Measurements from ENCODE around the gene GFI1.
"Not testable (repeated sequence)": the region's sequence is repeated elsewhere in the genome, so short reads cannot be mapped to it uniquely, and the experiment has no call there.

DNA sequence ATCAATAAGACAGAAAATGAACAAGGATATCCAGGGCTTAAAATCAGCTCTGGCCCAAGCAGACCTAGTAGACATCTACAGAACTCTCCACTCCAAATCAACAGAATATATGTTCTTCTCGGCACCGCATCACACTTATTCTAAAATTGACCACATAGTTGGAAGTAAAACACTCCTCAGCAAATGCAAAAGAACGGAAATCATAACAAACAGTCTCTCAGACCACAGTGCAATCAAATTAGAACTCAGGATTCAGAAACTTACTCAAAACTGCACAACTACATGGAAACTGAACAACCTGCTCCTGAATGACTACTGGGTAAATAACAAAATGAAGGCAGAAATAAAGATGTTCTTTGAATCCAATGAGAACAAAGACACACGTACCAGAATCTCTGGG is 45.6 kb upstream of the GFI1 start:
- TF ChIP-seq POLR2A (IDR thresholded peaks at IDR 0.05), result not testable (repeated sequence)
- TF ChIP-seq, protein P1, sequence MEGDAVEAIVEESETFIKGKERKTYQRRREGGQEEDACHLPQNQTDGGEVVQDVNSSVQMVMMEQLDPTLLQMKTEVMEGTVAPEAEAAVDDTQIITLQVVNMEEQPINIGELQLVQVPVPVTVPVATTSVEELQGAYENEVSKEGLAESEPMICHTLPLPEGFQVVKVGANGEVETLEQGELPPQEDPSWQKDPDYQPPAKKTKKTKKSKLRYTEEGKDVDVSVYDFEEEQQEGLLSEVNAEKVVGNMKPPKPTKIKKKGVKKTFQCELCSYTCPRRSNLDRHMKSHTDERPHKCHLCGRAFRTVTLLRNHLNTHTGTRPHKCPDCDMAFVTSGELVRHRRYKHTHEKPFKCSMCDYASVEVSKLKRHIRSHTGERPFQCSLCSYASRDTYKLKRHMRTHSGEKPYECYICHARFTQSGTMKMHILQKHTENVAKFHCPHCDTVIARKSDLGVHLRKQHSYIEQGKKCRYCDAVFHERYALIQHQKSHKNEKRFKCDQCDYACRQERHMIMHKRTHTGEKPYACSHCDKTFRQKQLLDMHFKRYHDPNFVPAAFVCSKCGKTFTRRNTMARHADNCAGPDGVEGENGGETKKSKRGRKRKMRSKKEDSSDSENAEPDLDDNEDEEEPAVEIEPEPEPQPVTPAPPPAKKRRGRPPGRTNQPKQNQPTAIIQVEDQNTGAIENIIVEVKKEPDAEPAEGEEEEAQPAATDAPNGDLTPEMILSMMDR (IDR thresholded peaks at IDR 0.05), result not testable (repeated sequence)

All from heart left ventricle (tissue), 13 donors.